Fibroblast of mammary gland (primary cell): Measurements from ENCODE around the gene DGKB.

Source experiments
- DNase-seq: peaks from one replicate; pipeline ENCODE4 v3.0.0-alpha.2; 2010; ENCODE audit warnings: low read depth
- H3K4me3 ChIP-seq: 2 replicates; pipeline ENCODE4 v1.5.1; 2011; ENCODE audit warnings: low read depth, mild to moderate bottlenecking, low read length, moderate library complexity; ENCODE audit not compliant: control insufficient read depth
- TF ChIP-seq, protein P1 (sequence below): conservative IDR thresholded peaks from 2 replicates; pipeline ENCODE4 v1.5.1; 2011; ENCODE audit warnings: low read depth, low read length, inconsistent platforms; ENCODE audit not compliant: control insufficient read depth, insufficient read depth

DGKB gene

DNA sequence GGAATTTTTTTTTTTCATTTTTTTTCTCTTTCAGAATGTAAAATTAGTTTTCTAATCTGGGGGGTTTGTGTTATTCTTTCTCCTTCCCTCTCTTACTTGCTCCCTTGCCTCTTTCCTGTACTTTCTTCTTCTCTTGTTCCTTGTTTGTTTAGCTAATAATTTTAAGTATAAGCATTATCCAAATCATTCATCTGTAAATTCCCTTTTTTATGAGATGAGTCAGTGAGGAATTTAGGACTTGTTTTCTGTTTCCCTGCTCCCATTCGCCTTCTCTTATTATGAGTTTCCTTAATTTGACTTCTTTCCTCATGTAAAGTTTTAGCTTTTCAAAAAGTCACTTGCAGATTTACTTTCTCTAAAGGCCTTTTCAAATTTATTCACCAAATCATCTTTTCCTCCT, 758.4 kb downstream of the DGKB start:
- TF ChIP-seq, protein P1, sequence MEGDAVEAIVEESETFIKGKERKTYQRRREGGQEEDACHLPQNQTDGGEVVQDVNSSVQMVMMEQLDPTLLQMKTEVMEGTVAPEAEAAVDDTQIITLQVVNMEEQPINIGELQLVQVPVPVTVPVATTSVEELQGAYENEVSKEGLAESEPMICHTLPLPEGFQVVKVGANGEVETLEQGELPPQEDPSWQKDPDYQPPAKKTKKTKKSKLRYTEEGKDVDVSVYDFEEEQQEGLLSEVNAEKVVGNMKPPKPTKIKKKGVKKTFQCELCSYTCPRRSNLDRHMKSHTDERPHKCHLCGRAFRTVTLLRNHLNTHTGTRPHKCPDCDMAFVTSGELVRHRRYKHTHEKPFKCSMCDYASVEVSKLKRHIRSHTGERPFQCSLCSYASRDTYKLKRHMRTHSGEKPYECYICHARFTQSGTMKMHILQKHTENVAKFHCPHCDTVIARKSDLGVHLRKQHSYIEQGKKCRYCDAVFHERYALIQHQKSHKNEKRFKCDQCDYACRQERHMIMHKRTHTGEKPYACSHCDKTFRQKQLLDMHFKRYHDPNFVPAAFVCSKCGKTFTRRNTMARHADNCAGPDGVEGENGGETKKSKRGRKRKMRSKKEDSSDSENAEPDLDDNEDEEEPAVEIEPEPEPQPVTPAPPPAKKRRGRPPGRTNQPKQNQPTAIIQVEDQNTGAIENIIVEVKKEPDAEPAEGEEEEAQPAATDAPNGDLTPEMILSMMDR = no peak
- no peak overlapping the region for H3K4me3 ChIP-seq
- no peak for DNase-seq

DNA sequence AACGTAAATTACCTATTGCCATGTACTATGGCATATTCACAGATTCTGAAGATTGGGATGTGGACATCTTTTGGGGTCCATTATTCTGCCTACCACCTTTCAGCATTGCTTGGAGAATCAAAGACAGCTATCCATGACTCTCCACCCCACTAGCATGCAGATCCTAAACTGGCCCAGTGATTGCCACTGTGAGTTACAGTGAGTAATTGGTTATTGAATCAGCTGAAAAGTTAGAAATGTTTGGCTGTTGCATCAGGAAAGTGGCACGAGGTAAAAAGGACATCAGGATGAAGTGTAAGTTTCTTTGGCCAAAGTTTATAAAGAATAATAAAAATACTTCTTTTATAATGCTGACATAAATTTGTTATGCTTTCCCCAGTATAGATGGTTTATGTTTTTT, 764.9 kb downstream of the DGKB start:
- TF ChIP-seq, protein P1 = no peak
- H3K4me3 ChIP-seq = no peak overlapping the region
- no peak for DNase-seq

DNA sequence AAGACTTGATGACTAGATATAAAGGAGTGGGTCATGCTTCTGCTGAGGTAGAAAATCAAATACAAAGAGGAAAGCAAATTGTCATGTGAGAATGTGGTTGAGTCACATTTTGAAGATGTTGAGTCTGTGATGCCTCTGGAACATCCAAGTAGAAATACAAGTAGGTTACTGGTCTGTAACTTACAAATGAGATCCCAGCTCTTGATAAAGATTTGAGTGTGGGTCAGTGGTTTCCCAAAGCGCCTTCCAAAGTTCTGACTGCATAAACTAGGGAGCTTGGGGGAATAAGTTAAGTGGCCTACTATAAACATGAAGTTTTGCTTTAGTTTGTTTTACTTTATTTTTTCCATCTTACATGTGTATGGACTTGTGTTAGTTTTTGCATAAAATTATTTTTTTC, 768.8 kb downstream of the DGKB start:
- H3K4me3 ChIP-seq = no peak overlapping the region
- no peak for DNase-seq
- TF ChIP-seq, protein P1 = no peak

DNA sequence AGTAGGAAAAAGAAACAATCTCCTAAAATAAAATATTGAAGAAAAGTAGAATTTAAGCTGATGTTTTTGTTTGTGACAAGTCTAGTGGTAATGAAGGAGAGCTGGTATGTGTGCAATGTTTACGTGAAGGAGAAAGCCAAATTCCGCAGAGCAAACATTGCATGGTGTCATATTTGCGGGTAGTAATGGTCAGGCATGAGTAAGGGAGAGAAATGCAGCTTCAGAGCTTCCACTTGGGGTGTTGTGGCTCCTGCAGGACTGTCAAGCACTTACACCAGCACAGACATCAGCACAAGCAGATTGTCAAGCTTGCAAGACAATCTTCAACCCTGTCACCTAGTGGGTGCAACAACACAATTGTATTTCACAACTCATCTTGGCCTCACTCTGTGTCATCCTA, 776.6 kb downstream of the DGKB start:
- no peak for DNase-seq
- no peak overlapping the region for H3K4me3 ChIP-seq
- TF ChIP-seq, protein P1 = no peak

DNA sequence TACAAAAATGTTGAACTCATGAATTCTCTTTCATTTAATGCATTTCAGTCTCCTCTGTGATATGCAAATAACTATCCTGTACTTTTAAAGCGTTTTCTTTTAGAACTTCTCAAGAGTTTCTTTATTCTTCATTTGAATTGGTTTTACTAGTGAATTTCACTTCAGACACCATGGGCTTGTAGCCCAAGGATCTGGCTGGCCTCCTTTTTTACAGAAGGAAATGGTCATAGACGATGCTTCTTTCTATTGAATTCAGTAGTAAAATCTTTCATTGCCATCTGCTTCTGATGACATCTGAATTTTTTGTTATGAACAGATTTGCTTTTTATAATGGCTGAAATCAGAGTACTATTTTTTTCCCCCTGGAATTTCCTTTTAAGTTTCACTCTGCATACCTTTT, 777.8 kb downstream of the DGKB start:
- TF ChIP-seq, protein P1 = no peak
- DNase-seq = no peak
- H3K4me3 ChIP-seq = no peak overlapping the region

DNA sequence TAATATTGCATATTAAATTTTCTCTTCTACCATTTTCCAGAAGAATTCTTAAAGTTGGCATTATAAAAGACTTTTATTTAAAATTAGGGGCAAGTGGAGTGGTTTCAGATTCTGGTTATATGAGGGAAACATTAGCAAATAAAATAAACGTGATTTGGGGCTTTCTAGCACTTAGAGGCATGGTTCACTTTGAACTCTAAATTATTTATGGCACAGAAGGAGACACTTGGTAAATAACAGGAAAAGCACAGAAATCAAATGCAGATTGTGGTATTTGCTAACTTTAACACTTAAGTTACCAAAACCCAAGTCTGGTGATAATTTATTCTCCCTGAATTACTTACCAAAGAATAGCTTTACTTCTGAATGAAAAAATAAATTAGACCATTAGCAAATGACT, 778.6 kb downstream of the DGKB start:
- TF ChIP-seq, protein P1 = no peak
- DNase-seq = no peak
- no peak overlapping the region for H3K4me3 ChIP-seq

DNA sequence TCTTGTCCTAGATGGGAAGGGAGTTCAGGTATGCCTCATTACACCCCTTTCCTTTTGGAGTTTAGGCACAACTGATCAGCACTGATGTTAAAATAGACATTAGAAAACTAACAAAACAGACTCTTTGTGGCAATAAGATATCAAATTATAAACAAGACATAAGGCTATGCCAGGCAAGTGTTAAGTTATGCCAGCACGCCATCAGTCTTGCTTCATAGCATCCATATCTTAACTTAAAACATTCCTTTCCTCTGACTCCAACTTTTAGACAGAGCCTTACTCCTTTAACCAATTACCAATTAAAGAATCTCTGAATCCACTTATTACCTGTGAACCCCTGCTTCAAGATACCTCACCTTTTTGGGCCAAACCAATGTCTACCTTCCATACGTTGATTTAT, 786.9 kb downstream of the DGKB start:
- DNase-seq = no peak
- TF ChIP-seq, protein P1 = no peak
- H3K4me3 ChIP-seq = no peak overlapping the region
